IPS DF 4.7 (cell line): ENCODE measurements around the gene NOX5.
"Not testable (repeated sequence)": the region's sequence is repeated elsewhere in the genome, so short reads cannot be mapped to it uniquely, and the experiment has no call there.

Source experiments
- DNase-seq: peaks from one replicate; pipeline ENCODE4 v3.0.0-alpha.2; 2013; ENCODE audit warnings: low spot score; ENCODE audit errors: extremely low read depth

Gene NOX5

GRCh38 chr15:69014454-69014853, at the start of gene NOX5:
NOX5 (plus strand) TSS chr15:69014695; CDS start chr15:69014736, 41 bp downstream.
- no peak for DNase-seq

GRCh38 chr15:68966996-68967395, 47.5 kb upstream of the NOX5 start:
- no peak for DNase-seq

GRCh38 chr15:68967948-68968347, 46.5 kb upstream of the NOX5 start:
- no peak for DNase-seq

GRCh38 chr15:68969298-68969697, 45.2 kb upstream of the NOX5 start:
- DNase-seq = no peak

- no peak for DNase-seq
Measured at GRCh38 chr15:68972201-68973065, 42.1 kb upstream of the NOX5 start.

GRCh38 chr15:68975651-68976160, 38.8 kb upstream of the NOX5 start:
- DNase-seq = not testable (repeated sequence)

- not testable (repeated sequence) for DNase-seq
Measured at GRCh38 chr15:68977426-68977825, 37.1 kb upstream of the NOX5 start.

- no peak for DNase-seq
Measured at GRCh38 chr15:68979006-68979405, 35.5 kb upstream of the NOX5 start.

- no peak for DNase-seq
Measured at GRCh38 chr15:68979816-68980215, 34.7 kb upstream of the NOX5 start.

GRCh38 chr15:68980786-68981185, 33.7 kb upstream of the NOX5 start:
- no peak for DNase-seq

GRCh38 chr15:68981941-68982340, 32.6 kb upstream of the NOX5 start:
- DNase-seq = no peak

- DNase-seq = no peak
Measured at GRCh38 chr15:68982976-68983563, 31.4 kb upstream of the NOX5 start.

- no peak for DNase-seq
Measured at GRCh38 chr15:68983961-68984481, 30.5 kb upstream of the NOX5 start.

GRCh38 chr15:68984586-68984985, 29.9 kb upstream of the NOX5 start:
- no peak for DNase-seq

- DNase-seq = no peak
Measured at GRCh38 chr15:68985361-68985891, 29.1 kb upstream of the NOX5 start.

GRCh38 chr15:68986322-68986721, 28.2 kb upstream of the NOX5 start:
- no peak for DNase-seq

GRCh38 chr15:68987120-68987519, 27.4 kb upstream of the NOX5 start:
- no peak for DNase-seq

GRCh38 chr15:68987676-68988075, 26.8 kb upstream of the NOX5 start:
- DNase-seq = no peak

- no peak for DNase-seq
Measured at GRCh38 chr15:68989541-68990230, 24.8 kb upstream of the NOX5 start.

- DNase-seq = no peak
Measured at GRCh38 chr15:68990231-68990991, 24.1 kb upstream of the NOX5 start.

- DNase-seq = no peak
Measured at GRCh38 chr15:68990992-68991500, 23.4 kb upstream of the NOX5 start.
